DMS53 treated with DMSO at 0.1 percent for 48 hours (cell line): ENCODE data around the gene SUMF1.
"Not testable (repeated sequence)": the region's sequence is repeated elsewhere in the genome, so short reads cannot be mapped to it uniquely, and the experiment has no call there.

ENCODE experiments used
- DNase-seq: peaks from one replicate; lab custom pipeline; 2025; ENCODE audit not compliant: unreplicated experiment; lab: John Stamatoyannopoulos, UW

Gene SUMF1

GRCh38 chr3:4462369-4463040 is 4.6 kb downstream of the SUMF1 start:
- DNase-seq: no peak

GRCh38 chr3:4461468-4462090 is 5.5 kb downstream of the SUMF1 start:
- DNase-seq: no peak

- no peak for DNase-seq
These were observed 6.7 kb downstream of the SUMF1 start for GRCh38 chr3:4460334-4460733.

- no peak for DNase-seq
These were observed 8.1 kb downstream of the SUMF1 start for GRCh38 chr3:4458961-4459360.

GRCh38 chr3:4456780-4457179 is 10.3 kb downstream of the SUMF1 start:
- not testable (repeated sequence) for DNase-seq

- no peak for DNase-seq
These were observed 12.9 kb downstream of the SUMF1 start for GRCh38 chr3:4454142-4454541.

GRCh38 chr3:4449043-4449805 is 17.8 kb downstream of the SUMF1 start:
- DNase-seq: no peak

GRCh38 chr3:4448187-4448586 is 18.9 kb downstream of the SUMF1 start:
- no peak for DNase-seq

- DNase-seq: no peak
These were observed 19.6 kb downstream of the SUMF1 start for GRCh38 chr3:4447295-4447999.

GRCh38 chr3:4440951-4441350 is 26.1 kb downstream of the SUMF1 start:
- DNase-seq: no peak

- no peak for DNase-seq
These were observed 28.8 kb downstream of the SUMF1 start for GRCh38 chr3:4438296-4438695.

- DNase-seq: no peak
These were observed 34.8 kb downstream of the SUMF1 start for GRCh38 chr3:4432259-4432658.

- no peak for DNase-seq
These were observed 37.3 kb downstream of the SUMF1 start for GRCh38 chr3:4429648-4430350.

GRCh38 chr3:4426782-4427344 is 40.2 kb downstream of the SUMF1 start:
- DNase-seq: peak; percentile 27

- DNase-seq: no peak
These were observed 40.7 kb downstream of the SUMF1 start for GRCh38 chr3:4426261-4426781.

- DNase-seq: no peak
These were observed 41.4 kb downstream of the SUMF1 start for GRCh38 chr3:4425707-4426106.

- DNase-seq: no peak
These were observed 42.0 kb downstream of the SUMF1 start for GRCh38 chr3:4425055-4425454.

- no peak for DNase-seq
These were observed 45.9 kb downstream of the SUMF1 start for GRCh38 chr3:4421121-4421520.

GRCh38 chr3:4419920-4420319 is 47.1 kb downstream of the SUMF1 start:
- no peak for DNase-seq

GRCh38 chr3:4419386-4419785 is 47.7 kb downstream of the SUMF1 start:
- no peak for DNase-seq
